Activated CD8-positive, alpha-beta T cell treated with anti-CD3 and anti-CD28 coated beads, Interleukin-2, amount 10 ng/mL, durations not matched to agents 7 days and 5 days (primary cell): Measurements from ENCODE around the gene SLC5A9. TPM values are rescaled to one million over a fixed set of nuclear protein-coding genes. Genes with fewer than 3 reads are reported as not detected.
"Not testable (repeated sequence)": the region's sequence is repeated elsewhere in the genome, so short reads cannot be mapped to it uniquely, and the experiment has no call there.

Source experiments
- ATAC-seq: fragments of 150-1000 bp; cut with Tn5 transposase; one replicate; pipeline ENCODE4 v1.10.0; 2021; ENCODE audit warnings: moderate library complexity
- CTCF ChIA-PET: fragments of 350-600 bp; sonication (Branson Sonifier 250); formaldehyde crosslinking; loops from one replicate; lab custom pipeline; 2021; ENCODE audit warnings: antibody characterized with exemption; lab: Charles Lee
- POLR2A ChIA-PET: fragments of 350-600 bp; sonication (Branson Sonifier 250); formaldehyde crosslinking; loops from one replicate; lab custom pipeline; 2021; ENCODE audit warnings: antibody characterized with exemption; lab: Charles Lee
- DNase-seq: peaks from one replicate; pipeline ENCODE4 v3.0.0-alpha.2; 2020
- H3K27ac Mint-ChIP-seq: one replicate; pipeline ENCODE4 v1.8.0; 2021; ENCODE audit warnings: mild to moderate bottlenecking, mixed read lengths
- H3K27me3 Mint-ChIP-seq: one replicate; pipeline ENCODE4 v1.8.0; 2021; ENCODE audit warnings: low read depth, mixed read lengths
- H3K36me3 Mint-ChIP-seq: one replicate; pipeline ENCODE4 v1.8.0; 2021; ENCODE audit warnings: low read depth, mixed read lengths
- H3K4me1 Mint-ChIP-seq: one replicate; pipeline ENCODE4 v1.8.0; 2021; ENCODE audit warnings: low read depth, mixed read lengths
- H3K4me3 Mint-ChIP-seq: one replicate; pipeline ENCODE4 v1.8.0; 2021; ENCODE audit warnings: mild to moderate bottlenecking, mixed read lengths
- H3K9me3 Mint-ChIP-seq: one replicate; pipeline ENCODE4 v1.8.0; 2022; ENCODE audit warnings: mixed read lengths; ENCODE audit not compliant: insufficient read depth
- total RNA-seq, 2 experiments: library from RNA; stranded (reverse); gene quantifications; one replicate each; pipeline ENCODE4 v1.2.3, GENCODE V29; 2021

SLC5A9 gene
- total RNA-seq, 2 experiments from 2014 or later = not detected

GRCh38 chr1:48248356-48248755, 25.8 kb downstream of the SLC5A9 start:
- H3K36me3 Mint-ChIP-seq = no peaks in the 10 kb centered on the region
- peaks cover 14% of the 10 kb centered on the region for H3K4me1 Mint-ChIP-seq
- ATAC-seq (no peak), DNase-seq (no peak)
- no peaks in the 10 kb centered on the region for H3K9me3 Mint-ChIP-seq
- no peak overlapping the region for H3K4me3 Mint-ChIP-seq
- ChIA-PET CTCF (no interaction called here), POLR2A (no interaction called here)
- peaks cover 1% of the 10 kb centered on the region for H3K27me3 Mint-ChIP-seq
- no peak overlapping the region for H3K27ac Mint-ChIP-seq

DNA sequence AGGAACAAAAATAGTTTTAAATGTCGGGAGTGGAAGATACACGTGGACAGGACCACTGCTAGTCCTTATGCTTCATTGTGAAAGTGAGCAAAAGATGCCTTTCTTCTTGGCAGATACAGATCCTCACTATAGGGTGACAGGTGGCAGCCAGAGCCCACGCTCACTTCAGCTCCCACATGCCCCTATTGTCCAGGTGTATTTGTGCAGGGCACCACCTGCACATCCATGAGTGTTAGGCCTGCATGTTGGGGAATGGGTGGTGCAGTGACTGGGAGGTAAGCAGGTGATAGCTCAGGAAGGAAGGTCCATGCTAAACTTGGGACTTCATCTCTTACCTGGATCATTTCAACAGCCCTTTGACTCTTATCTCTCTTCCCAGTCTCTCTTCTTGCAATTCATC, 27.4 kb downstream of the SLC5A9 start:
- H3K4me3 Mint-ChIP-seq = no peak overlapping the region
- no peak overlapping the region for H3K27ac Mint-ChIP-seq
- H3K9me3 Mint-ChIP-seq = no peaks in the 10 kb centered on the region
- H3K36me3 Mint-ChIP-seq = no peaks in the 10 kb centered on the region
- peaks cover 3% of the 10 kb centered on the region for H3K27me3 Mint-ChIP-seq
- no peak for ATAC-seq
- POLR2A ChIA-PET = no interaction called here
- no peak for DNase-seq
- peaks cover 14% of the 10 kb centered on the region for H3K4me1 Mint-ChIP-seq
- CTCF ChIA-PET = no interaction called here

- no peak overlapping the region for H3K27ac Mint-ChIP-seq
- H3K4me3 Mint-ChIP-seq = no peak overlapping the region
- ATAC-seq (no peak), DNase-seq (no peak)
- POLR2A ChIA-PET = no interaction called here
- H3K4me1 Mint-ChIP-seq = peaks cover 14% of the 10 kb centered on the region
- peaks cover 4% of the 10 kb centered on the region for H3K27me3 Mint-ChIP-seq
- no peaks in the 10 kb centered on the region for H3K36me3 Mint-ChIP-seq
- CTCF ChIA-PET = no interaction called here
- H3K9me3 Mint-ChIP-seq = no peaks in the 10 kb centered on the region
Observed at GRCh38 chr1:48250572-48250971, 28.1 kb downstream of the SLC5A9 start.

GRCh38 chr1:48251323-48251722, 28.8 kb downstream of the SLC5A9 start:
- Mint-ChIP-seq H3K36me3 (no peaks in the 10 kb centered on the region), H3K9me3 (no peaks in the 10 kb centered on the region), H3K27ac (no peak overlapping the region), H3K4me3 (no peak overlapping the region), H3K27me3 (peaks cover 8% of the 10 kb centered on the region), H3K4me1 (peaks cover 14% of the 10 kb centered on the region)
- DNase-seq (no peak), ATAC-seq (no peak)
- ChIA-PET POLR2A (no interaction called here), CTCF (interaction anchor here (1.1 kb wide), 1 partner anchor 15 kb away, joined by 4 read pairs; no protein-coding TSS in a partner anchor)

DNA sequence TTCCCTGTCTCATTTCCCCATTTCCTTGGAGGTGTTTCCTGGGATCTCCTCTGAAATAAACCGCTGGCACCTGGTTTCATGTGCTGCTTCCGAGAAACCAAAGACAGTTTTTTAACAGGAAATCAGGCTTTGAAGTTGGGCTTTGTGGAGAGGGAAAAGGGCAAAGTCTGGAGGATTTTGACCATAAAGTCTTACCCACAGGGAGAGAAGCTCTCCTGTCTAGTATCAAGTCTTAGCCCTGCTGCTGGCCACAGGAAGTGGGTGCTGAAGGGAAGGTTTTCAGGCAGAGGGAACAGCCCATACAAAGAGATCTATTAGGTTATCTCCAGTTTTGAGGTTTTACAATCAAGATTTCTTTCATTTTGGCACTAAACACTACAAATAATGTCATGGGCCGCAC, 29.3 kb downstream of the SLC5A9 start:
- ATAC-seq (no peak), DNase-seq (no peak)
- H3K27ac Mint-ChIP-seq = no peak overlapping the region
- H3K27me3 Mint-ChIP-seq = peaks cover 8% of the 10 kb centered on the region
- no peak overlapping the region for H3K4me3 Mint-ChIP-seq
- H3K36me3 Mint-ChIP-seq = no peaks in the 10 kb centered on the region
- H3K9me3 Mint-ChIP-seq = no peaks in the 10 kb centered on the region
- POLR2A ChIA-PET = no interaction called here
- CTCF ChIA-PET = interaction anchor here (1.1 kb wide), 1 partner anchor 15 kb away, joined by 4 read pairs; no protein-coding TSS in a partner anchor
- peaks cover 14% of the 10 kb centered on the region for H3K4me1 Mint-ChIP-seq

- POLR2A ChIA-PET = no interaction called here
- Mint-ChIP-seq H3K36me3 (no peaks in the 10 kb centered on the region), H3K27ac (no peak overlapping the region), H3K4me3 (no peak overlapping the region), H3K9me3 (no peaks in the 10 kb centered on the region), H3K27me3 (peaks cover 10% of the 10 kb centered on the region), H3K4me1 (peaks cover 14% of the 10 kb centered on the region)
- ATAC-seq (no peak), DNase-seq (no peak)
- CTCF ChIA-PET = no interaction called here
Observed at GRCh38 chr1:48254254-48254653, 31.7 kb downstream of the SLC5A9 start.

- ChIA-PET CTCF (no interaction called here), POLR2A (no interaction called here)
- Mint-ChIP-seq H3K9me3 (no peaks in the 10 kb centered on the region), H3K4me1 (no peaks in the 10 kb centered on the region), H3K27me3 (peaks cover 14% of the 10 kb centered on the region), H3K27ac (no peak overlapping the region), H3K36me3 (no peaks in the 10 kb centered on the region), H3K4me3 (no peak overlapping the region)
- ATAC-seq = no peak
- DNase-seq = no peak
Observed at GRCh38 chr1:48258106-48258505, 35.6 kb downstream of the SLC5A9 start.

- CTCF ChIA-PET = no interaction called here
- H3K27ac Mint-ChIP-seq = no peak overlapping the region
Observed at GRCh38 chr1:48261881-48262400, 39.4 kb downstream of the SLC5A9 start.

GRCh38 chr1:48263041-48263440, 40.5 kb downstream of the SLC5A9 start:
- Mint-ChIP-seq H3K4me1 (no peaks in the 10 kb centered on the region), H3K36me3 (no peaks in the 10 kb centered on the region), H3K27ac (no peak overlapping the region), H3K9me3 (no peaks in the 10 kb centered on the region), H3K27me3 (peaks cover 10% of the 10 kb centered on the region), H3K4me3 (no peak overlapping the region)
- no peak for ATAC-seq
- no peak for DNase-seq
- CTCF ChIA-PET = no interaction called here
- POLR2A ChIA-PET = no interaction called here

More at GRCh38 chr1:48261881-48262400, 39.4 kb downstream of the SLC5A9 start:
- Mint-ChIP-seq H3K27me3 (peaks cover 12% of the 10 kb centered on the region), H3K9me3 (no peaks in the 10 kb centered on the region), H3K4me3 (no peak overlapping the region), H3K36me3 (no peaks in the 10 kb centered on the region), H3K4me1 (no peaks in the 10 kb centered on the region)
- ATAC-seq (no peak), DNase-seq (no peak)
- POLR2A ChIA-PET = no interaction called here

DNA sequence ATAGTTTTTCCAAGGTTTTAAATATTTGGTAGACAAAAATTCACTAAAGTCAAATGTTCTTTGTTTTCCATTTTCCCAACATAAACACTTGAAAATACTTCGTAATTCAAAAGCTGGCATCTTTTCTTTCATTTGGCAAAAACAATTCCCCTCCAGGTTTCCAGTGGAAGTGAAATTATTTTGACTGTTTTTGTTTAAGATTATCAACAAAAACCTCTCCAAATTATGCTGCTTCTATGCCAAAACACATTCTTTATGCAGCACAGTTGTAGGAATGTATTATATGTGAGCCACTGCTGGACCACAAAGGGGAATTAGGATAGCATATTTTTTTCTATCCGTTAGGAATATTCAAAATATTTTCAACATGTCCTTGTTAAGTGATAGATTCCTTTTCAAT, 44.1 kb downstream of the SLC5A9 start:
- ATAC-seq = no peak
- H3K27ac Mint-ChIP-seq = no peak overlapping the region
- POLR2A ChIA-PET = no interaction called here

GRCh38 chr1:48277437-48277836, 54.9 kb downstream of the SLC5A9 start:
- H3K36me3 Mint-ChIP-seq, CTCF ChIA-PET, ATAC-seq, DNase-seq, H3K27me3 Mint-ChIP-seq, H3K9me3 Mint-ChIP-seq, POLR2A ChIA-PET, H3K4me1 Mint-ChIP-seq, H3K27ac Mint-ChIP-seq, H3K4me3 Mint-ChIP-seq: not testable (repeated sequence)

More for the DNA sequence above, 44.1 kb downstream of the SLC5A9 start:
- H3K27me3 Mint-ChIP-seq = peaks cover 6% of the 10 kb centered on the region
- H3K4me3 Mint-ChIP-seq = no peak overlapping the region
- H3K9me3 Mint-ChIP-seq = no peaks in the 10 kb centered on the region
- CTCF ChIA-PET = no interaction called here
- H3K36me3 Mint-ChIP-seq = no peaks in the 10 kb centered on the region
- DNase-seq = no peak
- no peaks in the 10 kb centered on the region for H3K4me1 Mint-ChIP-seq

DNA sequence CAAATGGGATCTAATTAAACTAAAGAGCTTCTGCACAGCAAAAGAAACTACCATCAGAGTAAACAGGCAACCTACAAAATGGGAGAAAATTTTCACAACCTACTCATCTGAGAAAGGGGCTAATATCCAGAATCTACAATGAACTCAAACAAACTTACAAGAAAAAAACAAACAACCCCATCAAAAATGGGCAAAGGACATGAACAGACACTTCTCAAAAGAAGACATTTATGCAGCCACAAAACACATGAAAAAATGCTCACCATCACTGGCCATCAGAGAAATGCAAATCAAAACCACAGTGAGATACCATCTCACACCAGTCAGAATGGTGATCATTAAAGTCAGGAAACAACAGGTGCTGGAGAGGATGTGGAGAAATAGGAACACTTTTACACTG, 59.8 kb downstream of the SLC5A9 start:
- POLR2A ChIA-PET, CTCF ChIA-PET: not testable (repeated sequence)

More for the DNA sequence above, 59.8 kb downstream of the SLC5A9 start:
- not testable (repeated sequence) for H3K36me3 Mint-ChIP-seq, H3K27ac Mint-ChIP-seq, H3K9me3 Mint-ChIP-seq, H3K4me1 Mint-ChIP-seq, ATAC-seq, H3K27me3 Mint-ChIP-seq, DNase-seq, H3K4me3 Mint-ChIP-seq
